Testis (tissue), 2 donors: ENCODE data around the gene AIMP1.

Experiments
- POLR2A ChIP-seq: fragments of 450-650 bp; IDR thresholded peaks from one replicate; pipeline ENCODE4 v1.6.1; 2017; ENCODE audit warnings: antibody characterized with exemption, mild to moderate bottlenecking, moderate library complexity
- TF ChIP-seq, protein P1 (sequence below), 3 experiments: fragments of 450-650 bp in 2 of 3; fragments of 200-600 bp in 1 of 3; sonication (generic) in 1 of 3; IDR thresholded peaks; one replicate each; pipeline ENCODE4 v1.5.1; 2016 to 2019; ENCODE audit warnings: antibody characterized with exemption in 3 of 3, mild to moderate bottlenecking in 2 of 3, moderate library complexity in 1 of 3

DNA sequence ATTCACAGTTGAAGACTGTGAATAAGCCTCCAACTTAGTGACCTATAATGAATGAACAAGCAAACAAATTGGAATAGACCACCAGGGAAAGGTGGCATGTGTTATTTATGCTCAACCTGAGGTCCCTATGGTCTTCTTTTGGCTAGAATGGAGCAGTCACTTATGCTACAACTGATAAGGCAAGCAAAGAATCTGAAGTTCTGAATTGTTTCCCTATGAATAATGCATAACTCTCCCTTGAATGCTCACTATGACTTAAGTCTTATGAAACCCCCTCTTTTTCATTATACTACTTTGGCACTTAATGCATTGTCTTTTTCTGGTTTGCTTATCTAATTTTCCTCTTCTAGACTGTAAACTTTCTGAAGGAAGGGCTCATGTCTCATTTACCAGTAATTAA is 49.7 kb downstream of the AIMP1 start:
- TF ChIP-seq, protein P1, sequence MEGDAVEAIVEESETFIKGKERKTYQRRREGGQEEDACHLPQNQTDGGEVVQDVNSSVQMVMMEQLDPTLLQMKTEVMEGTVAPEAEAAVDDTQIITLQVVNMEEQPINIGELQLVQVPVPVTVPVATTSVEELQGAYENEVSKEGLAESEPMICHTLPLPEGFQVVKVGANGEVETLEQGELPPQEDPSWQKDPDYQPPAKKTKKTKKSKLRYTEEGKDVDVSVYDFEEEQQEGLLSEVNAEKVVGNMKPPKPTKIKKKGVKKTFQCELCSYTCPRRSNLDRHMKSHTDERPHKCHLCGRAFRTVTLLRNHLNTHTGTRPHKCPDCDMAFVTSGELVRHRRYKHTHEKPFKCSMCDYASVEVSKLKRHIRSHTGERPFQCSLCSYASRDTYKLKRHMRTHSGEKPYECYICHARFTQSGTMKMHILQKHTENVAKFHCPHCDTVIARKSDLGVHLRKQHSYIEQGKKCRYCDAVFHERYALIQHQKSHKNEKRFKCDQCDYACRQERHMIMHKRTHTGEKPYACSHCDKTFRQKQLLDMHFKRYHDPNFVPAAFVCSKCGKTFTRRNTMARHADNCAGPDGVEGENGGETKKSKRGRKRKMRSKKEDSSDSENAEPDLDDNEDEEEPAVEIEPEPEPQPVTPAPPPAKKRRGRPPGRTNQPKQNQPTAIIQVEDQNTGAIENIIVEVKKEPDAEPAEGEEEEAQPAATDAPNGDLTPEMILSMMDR (IDR thresholded peaks at IDR 0.05) = no peak
- TF ChIP-seq POLR2A = no peak
